Caco-2 (cell line): ENCODE measurements around the gene KIFAP3. TPM values are rescaled to one million over a fixed set of nuclear protein-coding genes. Genes with fewer than 3 reads are reported as not detected.
"Not testable (repeated sequence)": the region's sequence is repeated elsewhere in the genome, so short reads cannot be mapped to it uniquely, and the experiment has no call there.

Source experiments
- Bru-seq: library from RNA; stranded (reverse); fragments of 400-500 nt; gene quantifications from one replicate; lab custom pipeline; 2021; lab: Mats Ljungman, UMichigan
- BruChase-seq, 2 experiments: library from RNA; stranded (reverse); fragments of 400-500 nt; gene quantifications; one replicate each; lab custom pipeline; 2021; lab: Mats Ljungman, UMichigan
- BruUV-seq: library from RNA; stranded (reverse); fragments of 400-500 nt; replicated peaks from 2 replicates; lab custom pipeline; 2021; lab: Mats Ljungman, UMichigan
- CTCF ChIA-PET: fragments of 300-600 bp; sonication (Branson Sonifier 250); formaldehyde crosslinking; loops from one replicate; lab custom pipeline; 2022; ENCODE audit warnings: antibody characterized with exemption; lab: Charles Lee
- POLR2A ChIA-PET: fragments of 300-600 bp; sonication (Branson Sonifier 250); formaldehyde crosslinking; loops from one replicate; lab custom pipeline; 2022; ENCODE audit warnings: antibody characterized with exemption; lab: Charles Lee
- DNase-seq, 2 experiments: peaks; one replicate each; pipeline versions ENCODE4 v3.0.0 to v3.0.0-alpha.2; 2020 to 2022
- H3K27me3 ChIP-seq: replicated peaks from 2 replicates; pipeline ENCODE4 v1.6.0; 2011; ENCODE audit warnings: low read length; ENCODE audit not compliant: control insufficient read depth, insufficient read depth
- H3K36me3 ChIP-seq: 2 replicates; pipeline ENCODE4 v1.5.1; 2011; ENCODE audit warnings: low read length; ENCODE audit not compliant: control insufficient read depth, insufficient read depth
- H3K4me1 ChIP-seq: fragments of 250-450 bp; sonication (Bioruptor Pico); 2 replicates; pipeline ENCODE4 v1.5.1; 2020; ENCODE audit warnings: mild to moderate bottlenecking
- H3K4me3 ChIP-seq: 2 replicates; pipeline ENCODE4 v1.5.1; 2011; ENCODE audit warnings: low read depth, mild to moderate bottlenecking, control low read depth, low read length
- H3K9me3 ChIP-seq: fragments of 250-450 bp; sonication (Bioruptor Pico); 2 replicates; pipeline ENCODE4 v1.5.1; 2020; ENCODE audit warnings: mild to moderate bottlenecking, moderate library complexity
- H3K27ac Mint-ChIP-seq: one replicate; pipeline ENCODE4 v1.8.0; 2022; ENCODE audit warnings: mixed read lengths; ENCODE audit not compliant: unreplicated experiment
- H3K27me3 Mint-ChIP-seq: one replicate; pipeline ENCODE4 v1.8.0; 2022; ENCODE audit warnings: mixed read lengths; ENCODE audit not compliant: insufficient read depth, unreplicated experiment
- H3K36me3 Mint-ChIP-seq: one replicate; pipeline ENCODE4 v1.8.0; 2022; ENCODE audit warnings: mild to moderate bottlenecking, mixed read lengths; ENCODE audit not compliant: insufficient read depth, unreplicated experiment
- H3K4me1 Mint-ChIP-seq: one replicate; pipeline ENCODE4 v1.8.0; 2022; ENCODE audit warnings: low read depth, mixed read lengths; ENCODE audit not compliant: unreplicated experiment
- H3K4me3 Mint-ChIP-seq: one replicate; pipeline ENCODE4 v1.8.0; 2022; ENCODE audit warnings: mild to moderate bottlenecking, moderate library complexity, mixed read lengths; ENCODE audit not compliant: unreplicated experiment
- H3K9me3 Mint-ChIP-seq: one replicate; pipeline ENCODE4 v1.8.0; 2022; ENCODE audit warnings: mixed read lengths; ENCODE audit not compliant: unreplicated experiment
- intact Hi-C: fragments of 100-400 bp; cut with micrococcal nuclease; formaldehyde crosslinking; loops from one replicate; pipeline ENCODE4 v1.10.0; 2022; ENCODE audit not compliant: unreplicated experiment
- long read RNA-seq: library from polyadenylated mRNA; stranded (forward); transcript quantifications from one replicate; pipeline ENCODE4 v2.0.0, GENCODE V29; 2022
- total RNA-seq: library from RNA; stranded (reverse); gene quantifications from 2 replicates; pipeline ENCODE4 v1.2.3, GENCODE V29; 2022
- TF ChIP-seq, protein P1 (sequence below), 2 experiments: fragments of 200-600 bp in 1 of 2; IDR thresholded peaks; 1 replicate in 1 of 2; 2 replicates in 1 of 2; pipeline versions ENCODE4 v1.5.1 to v1.8.0; 2011 to 2022; ENCODE audit warnings: antibody characterized with exemption in 1 of 2, control low read depth in 1 of 2, inconsistent platforms in 1 of 2, low read depth in 1 of 2, low read length in 1 of 2, mild to moderate bottlenecking in 1 of 2, moderate library complexity in 1 of 2; ENCODE audit not compliant: insufficient read depth in 1 of 2, severe bottlenecking in 1 of 2, unreplicated experiment in 1 of 2

The KIFAP3 gene
- total RNA-seq (10.9 and 11.0 TPM in 2 replicates), Bru-seq, nascent RNA (percentile 58 among the genes with signal in this experiment), BruChase-seq, experiment 1, labeled RNA remaining after a 2-hour chase (percentile 49 among the genes with signal in this experiment), BruChase-seq, experiment 2, labeled RNA remaining after a 6-hour chase (percentile 52 among the genes with signal in this experiment)
- long read RNA-seq, transcript KIFAP3-201 (20 exons, 2,957 nt) = major isoform, 14 of 22 reads
- long read RNA-seq, partial matches to known transcripts = 5 of 22 reads
- long read RNA-seq, other reads (novel, unspliced or antisense) = 1 of 22 reads

DNA sequence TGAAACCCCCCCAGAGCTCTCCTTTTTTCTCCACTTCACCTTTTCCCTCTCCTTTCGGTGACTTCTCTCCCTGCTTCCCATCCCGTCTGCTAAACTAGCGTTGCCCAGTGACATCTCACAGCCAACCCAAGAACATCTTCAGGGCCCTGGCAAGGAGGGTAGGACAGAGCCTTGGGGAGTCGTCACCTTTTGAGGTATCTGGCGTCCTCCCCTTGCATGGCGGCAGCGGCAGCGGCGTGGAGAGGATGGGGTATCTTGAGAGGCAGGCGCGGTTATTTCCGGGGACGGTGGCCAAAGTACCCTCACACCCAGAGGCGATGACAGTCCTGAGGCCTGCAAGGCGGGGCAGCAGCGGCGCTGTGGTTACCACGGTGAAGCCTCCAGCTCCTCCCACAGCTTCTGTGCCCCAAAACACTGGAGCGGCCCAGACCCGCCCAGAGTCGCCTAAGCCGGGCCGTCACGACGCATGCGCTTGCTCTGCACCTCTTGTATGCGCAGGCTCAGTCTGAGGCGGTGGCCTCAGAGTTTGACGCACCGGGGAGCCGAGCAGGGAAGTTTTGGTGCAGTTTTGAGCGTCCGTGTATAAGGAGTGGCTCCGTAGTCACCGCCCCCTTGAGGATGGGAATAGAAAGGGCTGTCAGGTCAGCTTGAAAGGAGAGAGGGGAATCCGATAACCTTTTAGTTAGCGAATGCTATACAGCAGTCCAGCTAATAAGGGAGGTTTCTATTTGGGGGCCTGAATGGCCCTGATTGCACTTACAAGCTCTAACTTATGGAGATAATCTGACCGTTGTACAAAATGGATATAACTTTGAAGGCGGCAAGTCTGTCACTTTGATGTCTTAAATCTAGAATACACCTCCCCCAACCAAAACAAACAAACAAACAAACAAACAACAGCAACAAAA lies at the start of gene KIFAP3:
Gene KIFAP3 (minus strand): TSS at position 446 of the 908 bp plus-strand sequence. CDS start 228 bp downstream, at position 218.
- peaks cover 16% of the 10 kb centered on the region for H3K4me1 Mint-ChIP-seq
- H3K27me3 Mint-ChIP-seq = no peaks in the 10 kb centered on the region
- no peaks in the 10 kb centered on the region for H3K27me3 ChIP-seq
- BruUV-seq = no TSS peak
- H3K9me3 ChIP-seq = no peaks in the 10 kb centered on the region
- peak; percentile 96 to 98 for DNase-seq
- TF ChIP-seq, protein P1, sequence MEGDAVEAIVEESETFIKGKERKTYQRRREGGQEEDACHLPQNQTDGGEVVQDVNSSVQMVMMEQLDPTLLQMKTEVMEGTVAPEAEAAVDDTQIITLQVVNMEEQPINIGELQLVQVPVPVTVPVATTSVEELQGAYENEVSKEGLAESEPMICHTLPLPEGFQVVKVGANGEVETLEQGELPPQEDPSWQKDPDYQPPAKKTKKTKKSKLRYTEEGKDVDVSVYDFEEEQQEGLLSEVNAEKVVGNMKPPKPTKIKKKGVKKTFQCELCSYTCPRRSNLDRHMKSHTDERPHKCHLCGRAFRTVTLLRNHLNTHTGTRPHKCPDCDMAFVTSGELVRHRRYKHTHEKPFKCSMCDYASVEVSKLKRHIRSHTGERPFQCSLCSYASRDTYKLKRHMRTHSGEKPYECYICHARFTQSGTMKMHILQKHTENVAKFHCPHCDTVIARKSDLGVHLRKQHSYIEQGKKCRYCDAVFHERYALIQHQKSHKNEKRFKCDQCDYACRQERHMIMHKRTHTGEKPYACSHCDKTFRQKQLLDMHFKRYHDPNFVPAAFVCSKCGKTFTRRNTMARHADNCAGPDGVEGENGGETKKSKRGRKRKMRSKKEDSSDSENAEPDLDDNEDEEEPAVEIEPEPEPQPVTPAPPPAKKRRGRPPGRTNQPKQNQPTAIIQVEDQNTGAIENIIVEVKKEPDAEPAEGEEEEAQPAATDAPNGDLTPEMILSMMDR (IDR thresholded peaks at IDR 0.05; ENCODE audit: insufficient read depth in 1 of 2, low read depth in 1 of 2, low read length in 1 of 2, severe bottlenecking in 1 of 2, unreplicated experiment in 1 of 2) = peak in 1 of 2 experiments; percentile 70
- peak within 1 kb of the TSS; percentile 53 for H3K4me3 ChIP-seq
- ChIA-PET CTCF (interaction anchor here (0.6 to 1.3 kb wide), 3 partner anchors 64 to 575 kb away, joined by 3 to 4 read pairs (median 3); no protein-coding TSS in a partner anchor), POLR2A (interaction anchor here (1.0 kb wide), 1 partner anchor 180 kb away, joined by 4 read pairs; the partner anchor contains the start of gene SCYL3)
- peak within 1 kb of the TSS; percentile 85 for H3K27ac Mint-ChIP-seq
- H3K4me3 Mint-ChIP-seq = peak within 1 kb of the TSS; percentile 88
- H3K9me3 Mint-ChIP-seq = no peaks in the 10 kb centered on the region
- no peaks in the 10 kb centered on the region for H3K36me3 ChIP-seq
- intact Hi-C loops = loop anchor here (1.0 to 2.0 kb wide), 4 partner anchors 20 to 180 kb away; no protein-coding TSS in a partner anchor
- no peaks in the 10 kb centered on the region for H3K4me1 ChIP-seq
- H3K36me3 Mint-ChIP-seq = no peaks in the 10 kb centered on the region

DNA sequence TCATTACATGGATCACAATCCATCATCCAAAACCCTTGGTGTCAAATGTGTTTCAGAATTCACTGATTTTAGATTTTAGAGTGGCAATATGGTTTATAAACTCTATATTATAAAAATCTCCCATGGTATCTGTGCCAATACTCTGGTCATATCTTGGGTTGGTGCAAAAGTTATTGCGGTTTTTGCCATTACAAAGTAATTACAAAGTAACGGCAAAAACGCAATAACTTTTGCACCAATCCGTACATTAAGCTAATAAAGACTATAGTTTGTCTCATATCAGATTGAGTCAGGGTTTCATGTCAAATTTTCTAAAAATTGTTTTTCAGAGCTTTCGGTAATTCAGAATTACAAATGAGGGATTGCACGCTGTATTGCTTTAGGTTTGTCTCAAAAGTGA lies 47.9 kb upstream of the KIFAP3 start:
- intact Hi-C loops = no loop called here
- Histone ChIP-seq H3K9me3 (no peaks in the 10 kb centered on the region), H3K36me3 (no peaks in the 10 kb centered on the region), H3K27me3 (no peaks in the 10 kb centered on the region), H3K4me3 (no peak overlapping the region), H3K4me1 (no peaks in the 10 kb centered on the region)
- H3K27ac Mint-ChIP-seq = no peak overlapping the region
- no peak overlapping the region for H3K4me3 Mint-ChIP-seq
- no TSS peak for BruUV-seq
- no peak for DNase-seq
- ChIA-PET POLR2A (no interaction called here), CTCF (no interaction called here)
- peaks cover 7% of the 10 kb centered on the region for H3K27me3 Mint-ChIP-seq
- TF ChIP-seq, protein P1 (IDR thresholded peaks at IDR 0.05; ENCODE audit: insufficient read depth in 1 of 2, low read depth in 1 of 2, low read length in 1 of 2, severe bottlenecking in 1 of 2, unreplicated experiment in 1 of 2) = no peak
- H3K9me3 Mint-ChIP-seq = no peaks in the 10 kb centered on the region
- peaks cover 6% of the 10 kb centered on the region for H3K4me1 Mint-ChIP-seq
- no peaks in the 10 kb centered on the region for H3K36me3 Mint-ChIP-seq

DNA sequence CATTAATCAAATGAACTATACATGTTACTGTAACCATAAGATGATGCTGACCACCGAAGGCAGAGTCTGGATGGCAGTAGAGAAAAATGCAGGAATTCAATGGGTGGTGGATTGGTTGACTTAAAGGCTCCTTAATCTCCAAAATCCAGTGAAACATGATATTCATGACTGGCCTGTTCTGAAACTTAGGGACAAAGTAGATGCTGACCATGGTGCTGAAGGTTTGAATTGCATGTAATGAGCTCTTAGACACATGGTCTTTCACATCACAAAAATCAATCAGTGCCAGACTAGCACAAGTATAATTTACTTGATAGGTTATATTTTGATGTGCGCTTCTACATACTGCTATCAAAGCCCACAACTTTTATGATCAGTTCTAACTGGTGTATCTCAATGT lies 40.4 kb upstream of the KIFAP3 start:
- Histone ChIP-seq H3K4me3 (no peak overlapping the region), H3K9me3 (no peaks in the 10 kb centered on the region), H3K27me3 (no peaks in the 10 kb centered on the region), H3K4me1 (no peaks in the 10 kb centered on the region), H3K36me3 (no peaks in the 10 kb centered on the region)
- H3K9me3 Mint-ChIP-seq = no peaks in the 10 kb centered on the region
- H3K4me1 Mint-ChIP-seq = no peaks in the 10 kb centered on the region
- H3K27me3 Mint-ChIP-seq = peaks cover 7% of the 10 kb centered on the region
- peak in 1 of 2 experiments; percentile 26 for DNase-seq
- intact Hi-C loops = no loop called here
- POLR2A ChIA-PET = no interaction called here
- TF ChIP-seq, protein P1 (IDR thresholded peaks at IDR 0.05; ENCODE audit: insufficient read depth in 1 of 2, low read depth in 1 of 2, low read length in 1 of 2, severe bottlenecking in 1 of 2, unreplicated experiment in 1 of 2) = no peak
- H3K27ac Mint-ChIP-seq = no peak overlapping the region
- no peak overlapping the region for H3K4me3 Mint-ChIP-seq
- no TSS peak for BruUV-seq
- H3K36me3 Mint-ChIP-seq = no peaks in the 10 kb centered on the region
- CTCF ChIA-PET = no interaction called here

DNA sequence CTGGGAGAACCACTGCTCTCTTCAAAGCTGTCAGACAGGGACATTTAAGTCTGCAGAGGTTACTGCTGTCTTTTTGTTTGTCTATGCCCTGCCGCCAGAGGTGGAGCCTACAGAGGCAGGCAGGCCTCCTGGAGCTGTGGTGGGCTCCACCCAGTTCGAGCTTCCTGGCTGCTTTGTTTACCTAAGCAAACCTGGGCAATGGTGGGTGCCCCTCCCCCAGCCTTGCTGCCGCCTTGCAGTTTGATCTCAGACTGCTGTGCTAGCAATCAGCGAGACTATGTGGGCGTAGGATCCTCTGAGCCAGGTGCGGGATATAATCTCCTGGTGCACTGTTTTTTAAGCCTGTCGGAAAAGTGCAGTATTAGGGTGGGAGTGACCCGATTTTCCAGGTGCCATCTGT lies 38.6 kb upstream of the KIFAP3 start:
- H3K4me1 Mint-ChIP-seq, H3K4me1 ChIP-seq, POLR2A ChIA-PET, H3K4me3 Mint-ChIP-seq, H3K36me3 Mint-ChIP-seq, H3K36me3 ChIP-seq, H3K4me3 ChIP-seq, H3K9me3 Mint-ChIP-seq, intact Hi-C loops, H3K27me3 Mint-ChIP-seq, DNase-seq, H3K27me3 ChIP-seq, BruUV-seq, CTCF ChIA-PET, H3K27ac Mint-ChIP-seq, H3K9me3 ChIP-seq: not testable (repeated sequence)
